Right cardiac atrium (tissue), 5 donors: ENCODE data around the gene MLLT6. TPM values are rescaled to one million over a fixed set of nuclear protein-coding genes. Genes with fewer than 3 reads are reported as not detected.

ENCODE experiments used
- ATAC-seq, 2 donors: fragments of 200-7000 bp; cut with Tn5 transposase; one replicate each; pipeline versions ENCODE4 v1.8.0 to v1.9.1; 2020; ENCODE audit warnings: moderate library complexity in 2 of 2, mild to moderate bottlenecking in 1 of 2
- DNase-seq, 3 donors: peaks; one replicate each; pipeline ENCODE4 v3.0.0-alpha.2; 2020
- H3K27ac ChIP-seq: one replicate; pipeline ENCODE4 v1.5.1; 2013; ENCODE audit warnings: mild to moderate bottlenecking, low read length, control low read depth, moderate library complexity
- H3K27me3 ChIP-seq: one replicate; pipeline ENCODE4 v1.6.1; 2013; ENCODE audit not compliant: control insufficient read depth, insufficient read depth
- H3K4me1 ChIP-seq: one replicate; pipeline ENCODE4 v1.6.1; 2013; ENCODE audit warnings: low read length; ENCODE audit not compliant: control insufficient read depth, insufficient read depth
- H3K4me3 ChIP-seq: one replicate; pipeline ENCODE4 v1.5.1; 2013; ENCODE audit warnings: low read length, control low read depth
- H3K9me3 ChIP-seq: one replicate; pipeline ENCODE4 v1.6.1; 2013; ENCODE audit warnings: low read length; ENCODE audit not compliant: control insufficient read depth
- WGBS: extraction: QIAGEN DNeasy Blood & Tissue Kit; methylation state at CpG from one replicate; pipeline ENCODE4 v1.1.7; 2013; 5-methylcytosine and 5-hydroxymethylcytosine counted together
- intact Hi-C, 4 donors: fragments of 100-400 bp; cut with DNase I; formaldehyde crosslinking; loops; one replicate each; pipeline versions ENCODE4 v1.11.0 to v1.14.0; 2022 to 2023
- polyA plus RNA-seq: library from polyadenylated mRNA; stranded (reverse); fragments of 200-250 nt; gene quantifications from one replicate; pipeline ENCODE4 v1.2.3, GENCODE V29; 2013
- total RNA-seq, 4 donors: library from RNA; stranded (reverse); fragmentation: NEBNext Ultra II Directional; extraction: Animal tissue kit (Norgen Biotek cat#: 25700); gene quantifications; one replicate each; pipeline ENCODE4 v1.2.1, GENCODE V29; 2021
- donor health status: healthy with polysubstance abuse.
- donor health status: DM: no; HTN: yes; CAD: no.
- donor health status: DM: no; HTN: no; CAD: no.
- donor health status: DM: no; HTN: yes; CAD: no; lungs with severe emphysema.
- donor health status: DM: yes; HTN: yes; CAD: no.

MLLT6 gene
- total and polyA plus RNA-seq, 5 donors: 80.7 to 108 (median 86.6) TPM

DNA sequence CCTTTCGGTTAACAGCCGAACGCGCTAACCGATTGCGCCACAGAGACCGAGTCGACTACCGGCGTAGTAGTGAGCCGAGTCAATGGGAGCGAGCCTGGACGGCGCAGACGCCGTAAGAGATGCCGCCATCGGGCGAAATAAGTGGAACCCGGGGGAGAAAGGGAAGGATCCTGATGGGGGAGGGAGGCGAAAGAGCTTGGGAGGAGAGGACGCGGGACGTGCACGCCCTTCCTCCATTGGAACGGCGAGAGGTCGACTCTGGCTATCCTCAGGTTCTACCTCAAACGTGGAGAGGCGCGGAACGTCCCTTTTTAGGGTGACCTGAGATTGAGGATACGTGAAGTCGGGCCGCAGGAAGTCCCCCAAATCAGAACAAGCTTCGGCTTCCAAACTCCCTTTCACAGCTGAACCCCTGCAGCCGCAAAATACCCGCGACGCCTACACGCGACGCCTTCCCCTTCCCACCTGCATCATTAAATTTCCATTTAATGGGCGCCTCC is 46.8 kb downstream of the MLLT6 start:
- Histone ChIP-seq H3K4me1 (peaks cover 2% of the 10 kb centered on the region), H3K4me3 (peak overlapping the region; percentile 57), H3K27me3 (no peaks in the 10 kb centered on the region), H3K27ac (peak overlapping the region; percentile 71), H3K9me3 (no peaks in the 10 kb centered on the region)
- DNase-seq (peak; percentile 80 to 92 (median 88)), ATAC-seq (peak; percentile 39 to 47)
- intact Hi-C loops: no loop called here
- WGBS: under 1% methylated on average over 44 of the region's 44 CpGs

DNA sequence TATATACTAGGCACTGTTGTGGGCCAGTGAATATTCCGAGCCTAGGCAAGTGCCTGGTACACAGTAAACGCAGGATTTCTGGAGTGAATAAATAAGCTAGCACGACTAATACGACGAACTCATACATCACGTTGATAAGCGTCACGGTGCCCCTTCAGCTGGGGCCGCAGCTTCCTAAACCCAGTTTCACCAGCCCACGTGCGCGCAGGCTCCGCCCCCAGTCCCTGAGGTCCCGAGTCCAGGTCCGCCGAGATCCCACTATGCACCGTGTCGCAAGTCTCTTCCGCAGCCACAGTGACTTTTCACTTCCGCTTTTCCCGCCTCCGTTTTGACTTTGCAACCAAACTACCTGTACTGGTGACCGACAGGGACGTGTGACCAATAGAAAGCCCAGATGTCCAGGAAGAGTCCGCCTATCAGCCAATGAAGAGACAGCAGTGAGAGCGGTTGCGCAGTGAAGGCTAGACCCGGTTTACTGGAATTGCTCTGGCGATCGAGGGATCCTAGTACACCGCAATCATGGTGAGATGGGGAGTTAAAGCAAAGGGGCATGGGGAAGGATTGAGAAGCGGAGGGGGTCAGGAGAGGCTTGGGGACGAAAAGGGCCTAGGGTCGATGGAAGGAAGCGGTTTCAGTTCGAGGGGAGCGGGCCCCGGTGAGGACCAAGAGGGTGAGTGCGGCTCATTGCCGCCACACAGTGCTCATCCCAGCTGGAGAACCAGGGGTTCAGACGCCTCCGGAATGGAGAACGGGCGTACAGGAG is 47.4 kb downstream of the MLLT6 start, which contains the start of gene PSMB3:
Gene PSMB3, plus strand, starts transcription at position 434 of the 763 bp plus-strand sequence. Its CDS starts 86 bp downstream, at position 520.
- no peaks in the 10 kb centered on the region for H3K9me3 ChIP-seq
- H3K4me1 ChIP-seq: peaks cover 2% of the 10 kb centered on the region
- intact Hi-C loops: no loop called here
- under 1% methylated on average over 44 of the region's 44 CpGs for WGBS
- H3K27me3 ChIP-seq: no peaks in the 10 kb centered on the region
- peak; percentile 98 for DNase-seq
- H3K4me3 ChIP-seq: peak within 1 kb of the TSS; percentile 60
- peak; percentile 78 to 89 for ATAC-seq
- peak within 1 kb of the TSS; percentile 71 for H3K27ac ChIP-seq

DNA sequence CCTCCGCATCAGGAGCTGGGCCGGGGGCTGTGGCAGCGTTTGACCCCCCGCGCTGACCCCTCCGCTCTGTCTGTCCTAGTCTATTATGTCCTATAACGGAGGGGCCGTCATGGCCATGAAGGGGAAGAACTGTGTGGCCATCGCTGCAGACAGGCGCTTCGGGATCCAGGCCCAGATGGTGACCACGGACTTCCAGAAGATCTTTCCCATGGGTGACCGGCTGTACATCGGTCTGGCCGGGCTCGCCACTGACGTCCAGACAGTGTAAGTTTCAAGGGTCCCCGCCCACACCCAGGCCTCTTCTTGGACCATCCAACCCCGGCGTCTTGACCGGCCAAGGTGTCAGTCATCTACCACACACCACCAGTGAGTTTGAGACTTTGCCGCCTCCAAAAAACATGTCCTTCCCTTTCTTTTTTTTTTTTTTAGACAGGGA is 48.0 kb downstream of the MLLT6 start:
- Histone ChIP-seq H3K4me3 (peak overlapping the region; percentile 60), H3K27ac (peak overlapping the region; percentile 69), H3K4me1 (peaks cover 2% of the 10 kb centered on the region), H3K27me3 (no peaks in the 10 kb centered on the region), H3K9me3 (no peaks in the 10 kb centered on the region)
- peak; percentile 17 to 68 (median 67) for DNase-seq
- intact Hi-C loops: no loop called here
- WGBS: 7% methylated on average over 22 of the region's 22 CpGs
- ATAC-seq: no peak

DNA sequence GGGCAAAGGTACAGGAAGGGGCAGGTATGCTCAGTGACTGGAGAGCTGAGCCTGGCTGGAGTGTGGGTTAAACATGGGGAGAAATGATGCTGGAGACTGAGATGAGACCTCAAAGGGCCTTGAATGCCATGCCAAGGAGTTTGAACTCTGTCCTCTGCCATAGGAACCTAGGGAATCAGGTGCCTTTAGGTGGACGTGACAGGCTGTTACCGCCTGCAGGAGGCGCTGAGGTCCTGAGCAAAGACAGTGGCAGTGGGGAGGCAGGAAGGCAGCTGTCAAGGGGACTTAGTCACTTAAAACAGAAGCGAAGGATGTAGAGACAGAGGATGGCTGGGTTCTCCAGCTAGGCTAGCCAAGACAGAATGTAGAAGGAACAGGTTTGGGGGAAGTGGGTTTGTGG is 56.5 kb downstream of the MLLT6 start:
- DNase-seq (no peak), ATAC-seq (no peak)
- 76% methylated on average over 4 of the region's 4 CpGs for WGBS

DNA sequence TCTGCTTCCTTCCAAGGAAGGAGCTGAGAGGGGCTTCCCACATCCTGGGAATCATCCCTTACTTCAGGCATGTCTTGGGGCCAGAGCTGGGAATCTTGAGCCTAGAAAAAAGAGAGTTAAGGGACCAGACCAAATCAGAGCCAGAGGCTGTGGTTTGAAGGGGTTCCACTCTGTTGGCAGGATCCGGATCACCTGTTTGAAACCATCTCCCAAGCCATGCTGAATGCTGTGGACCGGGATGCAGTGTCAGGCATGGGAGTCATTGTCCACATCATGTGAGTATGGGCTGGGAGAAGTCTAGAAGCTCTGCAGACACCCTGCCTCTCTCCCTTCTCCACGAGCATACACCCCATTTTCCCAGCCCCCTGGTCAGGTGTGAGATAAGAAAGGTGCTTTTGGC is 57.2 kb downstream of the MLLT6 start:
- H3K4me1 ChIP-seq: no peaks in the 10 kb centered on the region
- ATAC-seq (no peak), DNase-seq (no peak)
- no peak overlapping the region for H3K4me3 ChIP-seq
- H3K9me3 ChIP-seq: no peaks in the 10 kb centered on the region
- H3K27me3 ChIP-seq: no peaks in the 10 kb centered on the region
- WGBS: 80% methylated on average over 3 of the region's 3 CpGs
- intact Hi-C loops: no loop called here
- no peak overlapping the region for H3K27ac ChIP-seq

More for the DNA sequence above, 56.5 kb downstream of the MLLT6 start:
- H3K27ac ChIP-seq: no peak overlapping the region
- no peaks in the 10 kb centered on the region for H3K4me1 ChIP-seq
- no peaks in the 10 kb centered on the region for H3K27me3 ChIP-seq
- no peaks in the 10 kb centered on the region for H3K9me3 ChIP-seq
- H3K4me3 ChIP-seq: no peak overlapping the region
- intact Hi-C loops: no loop called here

DNA sequence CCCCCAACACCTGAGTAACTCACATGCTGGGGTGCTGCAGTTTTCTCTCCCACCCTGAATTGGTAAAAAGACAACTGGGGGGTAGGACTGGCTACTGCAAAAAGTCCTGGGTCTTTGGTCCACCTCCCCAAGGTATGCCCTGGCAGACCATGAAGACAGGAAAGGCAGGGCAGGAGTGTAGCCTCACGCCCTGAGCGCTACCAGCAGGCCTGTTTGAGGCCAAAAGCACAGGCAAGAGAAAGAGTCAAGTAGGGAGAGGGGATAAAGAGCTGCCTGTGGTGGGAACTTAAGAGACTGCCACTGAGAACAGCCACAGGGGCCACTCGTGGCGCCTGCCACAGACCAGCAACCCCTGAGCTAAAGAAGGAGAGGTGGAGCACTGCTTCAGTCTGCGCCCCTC is 61.3 kb downstream of the MLLT6 start:
- DNase-seq (no peak), ATAC-seq (no peak)
- Histone ChIP-seq H3K4me1 (no peaks in the 10 kb centered on the region), H3K4me3 (no peak overlapping the region), H3K27me3 (no peaks in the 10 kb centered on the region), H3K9me3 (no peaks in the 10 kb centered on the region), H3K27ac (no peak overlapping the region)
- WGBS: 89% methylated on average over 5 of the region's 5 CpGs
- intact Hi-C loops: no loop called here

DNA sequence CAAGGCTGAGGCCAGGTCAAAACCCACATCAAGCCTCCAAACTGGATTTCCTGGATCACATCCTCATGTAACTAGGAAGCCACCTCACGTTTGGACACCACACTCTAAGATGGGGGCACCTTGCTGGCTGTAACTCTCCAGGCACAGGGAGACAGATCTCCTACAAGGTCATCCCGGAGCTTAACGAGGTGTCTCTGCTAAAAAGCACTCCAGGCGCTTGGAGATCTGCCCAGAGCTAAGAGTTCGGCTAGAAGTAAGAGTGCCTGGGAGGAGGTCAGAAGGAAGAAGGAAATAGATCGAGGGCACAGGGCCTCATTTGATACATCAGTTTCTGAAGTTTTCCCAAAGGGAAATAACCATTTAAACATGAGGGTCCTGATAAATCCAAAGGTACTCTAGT is 63.3 kb downstream of the MLLT6 start:
- Histone ChIP-seq H3K4me1 (no peaks in the 10 kb centered on the region), H3K4me3 (no peak overlapping the region), H3K9me3 (no peaks in the 10 kb centered on the region), H3K27ac (peak overlapping the region; percentile 24), H3K27me3 (no peaks in the 10 kb centered on the region)
- ATAC-seq: peak; percentile 29 to 31
- no peak for DNase-seq
- intact Hi-C loops: no loop called here
- 48% methylated on average over 6 of the region's 6 CpGs for WGBS

DNA sequence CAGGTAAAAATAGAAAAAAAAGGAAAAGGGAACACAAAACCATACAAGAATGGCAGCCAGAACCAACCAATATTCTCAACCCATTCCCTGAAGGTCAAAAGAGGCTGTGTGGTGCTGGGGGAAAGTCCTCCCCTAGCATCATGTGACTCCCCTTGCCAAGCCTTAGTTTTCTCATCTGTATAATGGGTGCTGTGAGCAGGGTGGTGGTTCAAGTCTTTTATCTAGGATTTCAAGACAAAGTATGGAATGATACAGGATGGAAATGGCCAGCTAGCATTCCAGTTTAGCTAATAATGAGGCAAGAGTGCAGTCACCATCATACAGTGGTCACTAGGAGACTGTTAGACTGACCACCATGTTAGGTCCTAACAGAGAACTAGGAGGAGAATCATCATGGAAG is 68.2 kb downstream of the MLLT6 start:
- ATAC-seq: no peak
- H3K27me3 ChIP-seq: no peaks in the 10 kb centered on the region
- intact Hi-C loops: no loop called here

DNA sequence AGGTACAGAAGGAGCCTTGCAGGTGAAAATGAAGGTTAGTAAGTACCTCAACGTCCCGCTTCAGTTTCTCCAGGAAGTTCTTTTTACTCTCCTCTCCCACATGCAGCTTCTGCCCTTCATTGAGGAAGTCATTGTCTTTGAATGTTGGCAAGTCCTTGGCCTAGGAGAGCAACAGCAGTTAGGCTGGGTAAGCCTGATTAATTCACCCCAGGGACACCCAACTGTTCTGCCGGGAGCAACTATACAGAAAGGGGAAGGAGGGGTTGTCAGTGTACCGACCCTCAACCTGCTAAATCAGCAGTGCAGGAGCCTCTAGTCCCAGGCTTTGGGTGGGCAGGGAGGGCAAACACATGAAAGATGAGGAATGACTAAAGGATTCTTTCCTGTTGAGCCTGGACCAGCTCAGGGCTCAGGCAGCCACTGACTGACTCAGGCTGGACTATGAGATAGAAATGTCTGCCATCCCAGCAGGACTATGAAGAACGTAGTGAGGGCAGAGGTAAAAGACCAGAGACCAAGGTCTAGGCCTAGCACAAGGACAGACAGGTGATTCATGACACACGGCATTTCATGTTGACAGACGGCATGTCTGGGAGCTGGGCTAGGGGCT is 72.7 kb downstream of the MLLT6 start:
- ATAC-seq (no peak), DNase-seq (no peak)
- 79% methylated on average over 7 of the region's 7 CpGs for WGBS
- no peaks in the 10 kb centered on the region for H3K4me1 ChIP-seq
- H3K27me3 ChIP-seq: no peaks in the 10 kb centered on the region
- no peak overlapping the region for H3K27ac ChIP-seq
- no peaks in the 10 kb centered on the region for H3K9me3 ChIP-seq
- intact Hi-C loops: no loop called here
- H3K4me3 ChIP-seq: no peak overlapping the region

More for the DNA sequence above, 68.2 kb downstream of the MLLT6 start:
- Histone ChIP-seq H3K4me3 (no peak overlapping the region), H3K4me1 (no peaks in the 10 kb centered on the region), H3K27ac (no peak overlapping the region), H3K9me3 (no peaks in the 10 kb centered on the region)
- DNase-seq: no peak
